ENCODE data around the gene KRTAP5-7.
"Not testable (repeated sequence)": the region's sequence is repeated elsewhere in the genome, so short reads cannot be mapped to it uniquely, and the experiment has no call there.

Gene KRTAP5-7

GRCh38 chr11:71525938-71526495, 1.1 kb upstream of the KRTAP5-7 start:
- no peak for TF ChIP-seq TAF1 (IDR thresholded peaks at IDR 0.05; ENCODE audit: low read depth)
- TF ChIP-seq, protein P1, sequence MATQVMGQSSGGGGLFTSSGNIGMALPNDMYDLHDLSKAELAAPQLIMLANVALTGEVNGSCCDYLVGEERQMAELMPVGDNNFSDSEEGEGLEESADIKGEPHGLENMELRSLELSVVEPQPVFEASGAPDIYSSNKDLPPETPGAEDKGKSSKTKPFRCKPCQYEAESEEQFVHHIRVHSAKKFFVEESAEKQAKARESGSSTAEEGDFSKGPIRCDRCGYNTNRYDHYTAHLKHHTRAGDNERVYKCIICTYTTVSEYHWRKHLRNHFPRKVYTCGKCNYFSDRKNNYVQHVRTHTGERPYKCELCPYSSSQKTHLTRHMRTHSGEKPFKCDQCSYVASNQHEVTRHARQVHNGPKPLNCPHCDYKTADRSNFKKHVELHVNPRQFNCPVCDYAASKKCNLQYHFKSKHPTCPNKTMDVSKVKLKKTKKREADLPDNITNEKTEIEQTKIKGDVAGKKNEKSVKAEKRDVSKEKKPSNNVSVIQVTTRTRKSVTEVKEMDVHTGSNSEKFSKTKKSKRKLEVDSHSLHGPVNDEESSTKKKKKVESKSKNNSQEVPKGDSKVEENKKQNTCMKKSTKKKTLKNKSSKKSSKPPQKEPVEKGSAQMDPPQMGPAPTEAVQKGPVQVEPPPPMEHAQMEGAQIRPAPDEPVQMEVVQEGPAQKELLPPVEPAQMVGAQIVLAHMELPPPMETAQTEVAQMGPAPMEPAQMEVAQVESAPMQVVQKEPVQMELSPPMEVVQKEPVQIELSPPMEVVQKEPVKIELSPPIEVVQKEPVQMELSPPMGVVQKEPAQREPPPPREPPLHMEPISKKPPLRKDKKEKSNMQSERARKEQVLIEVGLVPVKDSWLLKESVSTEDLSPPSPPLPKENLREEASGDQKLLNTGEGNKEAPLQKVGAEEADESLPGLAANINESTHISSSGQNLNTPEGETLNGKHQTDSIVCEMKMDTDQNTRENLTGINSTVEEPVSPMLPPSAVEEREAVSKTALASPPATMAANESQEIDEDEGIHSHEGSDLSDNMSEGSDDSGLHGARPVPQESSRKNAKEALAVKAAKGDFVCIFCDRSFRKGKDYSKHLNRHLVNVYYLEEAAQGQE (IDR thresholded peaks at IDR 0.05; ENCODE audit: low read depth): no peak
- no peak for TF ChIP-seq CREB1 (IDR thresholded peaks at IDR 0.05; ENCODE audit: low read depth)
- TF ChIP-seq, protein P2, sequence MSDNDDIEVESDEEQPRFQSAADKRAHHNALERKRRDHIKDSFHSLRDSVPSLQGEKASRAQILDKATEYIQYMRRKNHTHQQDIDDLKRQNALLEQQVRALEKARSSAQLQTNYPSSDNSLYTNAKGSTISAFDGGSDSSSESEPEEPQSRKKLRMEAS (IDR thresholded peaks at IDR 0.05): no peak

GRCh38 chr11:71527576-71528210, 626 bp downstream of the KRTAP5-7 start:
- TF ChIP-seq RAD21 (IDR thresholded peaks at IDR 0.05; ENCODE audit: low read depth) (no peak), TCF12 (IDR thresholded peaks at IDR 0.05; ENCODE audit: low read depth) (no peak), NFIC (IDR thresholded peaks at IDR 0.05) (no peak), FOXM1 (IDR thresholded peaks at IDR 0.05; ENCODE audit: borderline replicate concordance, low read depth) (no peak), EGR1 (IDR thresholded peaks at IDR 0.05) (no peak)

DNA sequence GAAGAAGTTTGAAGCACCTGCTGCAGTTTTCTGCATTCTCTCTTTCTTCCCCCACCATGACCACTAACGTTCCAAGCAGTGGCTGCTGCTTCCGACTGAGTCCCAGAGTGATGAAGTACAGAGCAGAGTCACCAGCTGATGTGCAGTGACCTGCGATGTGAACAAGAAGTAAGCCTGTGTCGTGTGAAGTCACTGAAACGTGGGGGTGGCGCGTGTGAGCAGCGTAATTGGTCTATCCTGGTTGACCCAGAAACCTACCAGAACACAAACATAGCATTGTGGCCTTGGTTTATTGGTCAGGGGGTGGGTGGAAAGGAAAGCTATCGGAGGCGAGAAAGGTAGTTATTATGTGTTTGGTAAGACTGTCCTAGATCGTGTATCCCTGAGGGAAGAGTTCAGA, 3.5 kb downstream of the KRTAP5-7 start:
- TF ChIP-seq EGR1 (IDR thresholded peaks at IDR 0.05): no peak
- no peak for TF ChIP-seq NFIC (IDR thresholded peaks at IDR 0.05)
- TF ChIP-seq, protein P3, sequence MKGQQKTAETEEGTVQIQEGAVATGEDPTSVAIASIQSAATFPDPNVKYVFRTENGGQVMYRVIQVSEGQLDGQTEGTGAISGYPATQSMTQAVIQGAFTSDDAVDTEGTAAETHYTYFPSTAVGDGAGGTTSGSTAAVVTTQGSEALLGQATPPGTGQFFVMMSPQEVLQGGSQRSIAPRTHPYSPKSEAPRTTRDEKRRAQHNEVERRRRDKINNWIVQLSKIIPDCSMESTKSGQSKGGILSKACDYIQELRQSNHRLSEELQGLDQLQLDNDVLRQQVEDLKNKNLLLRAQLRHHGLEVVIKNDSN (IDR thresholded peaks at IDR 0.05): no peak
- no peak for TF ChIP-seq TEAD4 (IDR thresholded peaks at IDR 0.05)

- TF ChIP-seq, protein P2 (IDR thresholded peaks at IDR 0.05): no peak
- TF ChIP-seq, protein P3 (IDR thresholded peaks at IDR 0.05): no peak
- TF ChIP-seq ZBTB7A (IDR thresholded peaks at IDR 0.05; ENCODE audit: low read depth) (no peak), YY1 (IDR thresholded peaks at IDR 0.05; ENCODE audit: low read depth) (no peak), NFIC (IDR thresholded peaks at IDR 0.05) (no peak), EP300 (IDR thresholded peaks at IDR 0.05; ENCODE audit: borderline replicate concordance) (no peak)
These were observed 5.1 kb downstream of the KRTAP5-7 start for GRCh38 chr11:71532036-71532610.

- TF ChIP-seq YY1 (IDR thresholded peaks at IDR 0.05; ENCODE audit: low read depth) (no peak), TAF1 (IDR thresholded peaks at IDR 0.05; ENCODE audit: low read depth) (no peak), FOXM1 (IDR thresholded peaks at IDR 0.05; ENCODE audit: borderline replicate concordance, low read depth) (no peak), NFIC (IDR thresholded peaks at IDR 0.05) (no peak), RAD21 (IDR thresholded peaks at IDR 0.05; ENCODE audit: low read depth) (no peak), CEBPB (IDR thresholded peaks at IDR 0.05) (no peak)
- TF ChIP-seq, protein P3 (IDR thresholded peaks at IDR 0.05): no peak
These were observed 8.8 kb downstream of the KRTAP5-7 start for GRCh38 chr11:71535825-71536224.

DNA sequence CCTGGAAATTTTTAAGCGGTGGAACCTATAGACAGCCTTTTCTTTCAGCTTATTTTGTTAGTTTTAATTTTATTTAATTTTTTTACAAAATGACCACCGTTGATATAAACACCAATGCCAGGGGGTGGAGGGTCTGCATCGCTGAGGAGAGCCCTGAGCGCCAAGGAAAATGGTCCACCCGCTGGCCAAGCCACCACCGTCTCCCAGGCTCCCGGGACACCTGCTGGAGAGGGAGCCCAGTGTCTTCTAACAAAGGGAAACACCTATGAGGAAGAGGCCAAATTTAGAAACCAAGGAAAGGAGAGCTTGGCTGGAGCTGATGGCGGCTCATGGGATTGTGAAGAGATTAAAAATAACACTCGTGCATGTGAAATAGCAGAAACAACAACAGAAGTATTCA, 10.5 kb downstream of the KRTAP5-7 start:
- TF ChIP-seq EP300 (IDR thresholded peaks at IDR 0.05; ENCODE audit: borderline replicate concordance) (no peak), TCF12 (IDR thresholded peaks at IDR 0.05; ENCODE audit: low read depth) (no peak), TAF1 (IDR thresholded peaks at IDR 0.05; ENCODE audit: low read depth) (no peak)

DNA sequence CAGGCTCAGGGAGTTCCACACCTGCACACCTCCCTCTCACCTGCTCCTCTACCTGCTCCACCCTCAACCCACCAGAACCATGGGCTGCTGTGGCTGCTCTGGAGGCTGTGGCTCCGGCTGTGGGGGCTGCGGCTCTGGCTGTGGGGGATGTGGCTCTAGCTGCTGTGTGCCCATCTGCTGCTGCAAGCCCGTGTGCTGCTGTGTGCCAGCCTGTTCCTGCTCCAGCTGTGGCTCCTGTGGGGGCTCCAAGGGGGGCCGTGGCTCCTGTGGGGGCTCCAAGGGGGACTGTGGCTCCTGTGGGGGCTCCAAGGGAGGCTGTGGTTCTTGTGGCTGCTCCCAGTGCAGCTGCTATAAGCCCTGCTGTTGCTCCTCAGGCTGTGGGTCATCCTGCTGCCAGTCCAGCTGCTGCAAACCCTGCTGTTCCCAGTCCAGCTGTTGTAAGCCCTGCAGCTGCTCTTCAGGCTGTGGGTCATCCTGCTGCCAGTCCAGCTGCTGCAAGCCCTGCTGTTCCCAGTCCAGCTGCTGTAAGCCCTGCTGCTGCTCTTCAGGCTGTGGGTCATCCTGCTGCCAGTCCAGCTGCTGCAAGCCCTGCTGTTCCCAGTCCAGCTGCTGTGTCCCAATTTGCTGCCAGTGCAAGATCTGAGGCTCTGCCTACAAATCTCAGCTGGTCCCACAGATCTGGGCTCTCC, 11.1 kb downstream of the KRTAP5-7 start, which contains the start of gene KRTAP5-8:
Gene KRTAP5-8 (plus strand): TSS at position 49 of the 689 bp plus-strand sequence. CDS start 31 bp downstream, at position 80.
- not testable (repeated sequence) for TF ChIP-seq YY1, TAF1, TCF12 (IDR thresholded peaks at IDR 0.05; ENCODE audit: low read depth)

DNA sequence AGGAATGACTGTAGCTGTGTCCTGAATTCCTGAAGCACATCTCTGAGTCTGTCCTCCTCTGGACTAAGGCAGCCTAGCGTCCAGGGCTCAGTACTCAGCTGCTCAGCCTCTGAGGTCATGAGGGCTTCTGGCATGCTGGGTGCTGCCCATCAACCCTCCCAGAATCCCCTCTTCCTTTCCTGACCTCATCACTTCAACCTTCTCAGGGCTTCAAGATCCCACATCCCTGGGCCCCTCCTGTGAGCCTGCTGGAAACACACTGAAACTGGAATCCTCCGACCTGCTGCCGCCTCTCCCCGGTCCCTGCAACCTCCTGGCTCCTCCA, 11.6 kb downstream of the KRTAP5-7 start:
- no peak for TF ChIP-seq CREB1 (IDR thresholded peaks at IDR 0.05; ENCODE audit: low read depth)
- TF ChIP-seq, protein P3 (IDR thresholded peaks at IDR 0.05): no peak
